WTC11 (cell line): ENCODE results near the gene RPS6KA2. TPM values are rescaled to one million over a fixed set of nuclear protein-coding genes. Genes with fewer than 3 reads are reported as not detected.

Source experiments
- ATAC-seq: fragments of 200-7000 bp; cut with Tn5 transposase; 2 replicates; pipeline ENCODE4 v1.10.0; 2021; ENCODE audit warnings: mild to moderate bottlenecking, moderate library complexity
- CTCF ChIA-PET: fragments of 300-600 bp; sonication (Branson Sonifier 250); formaldehyde crosslinking; loops from one replicate; lab custom pipeline; 2021; ENCODE audit warnings: antibody characterized with exemption; lab: Charles Lee
- POLR2A ChIA-PET: fragments of 350-600 bp; sonication (Branson Sonifier 250); formaldehyde crosslinking; loops from one replicate; lab custom pipeline; 2021; ENCODE audit warnings: antibody characterized with exemption; lab: Charles Lee
- DNase-seq: peaks from one replicate; pipeline ENCODE4 v3.0.0; 2021; ENCODE audit warnings: low spot score
- H3K27ac Mint-ChIP-seq: 2 replicates; pipeline ENCODE4 v1.8.0; 2021; ENCODE audit warnings: mixed read lengths
- H3K27me3 Mint-ChIP-seq: 2 replicates; pipeline ENCODE4 v1.8.0; 2021; ENCODE audit warnings: low read depth, mild to moderate bottlenecking, moderate library complexity, mixed read lengths
- H3K36me3 Mint-ChIP-seq: 2 replicates; pipeline ENCODE4 v1.8.0; 2021; ENCODE audit warnings: mixed read lengths
- H3K4me1 Mint-ChIP-seq: 2 replicates; pipeline ENCODE4 v1.8.0; 2022; ENCODE audit warnings: mixed read lengths
- H3K4me3 Mint-ChIP-seq: 2 replicates; pipeline ENCODE4 v1.8.0; 2021; ENCODE audit warnings: mild to moderate bottlenecking, moderate library complexity, mixed read lengths
- H3K9me3 Mint-ChIP-seq: 2 replicates; pipeline ENCODE4 v1.8.0; 2021; ENCODE audit warnings: mixed read lengths
- ATF1 ChIP-seq: sonication (generic); formaldehyde crosslinking; IDR thresholded peaks from 2 replicates; pipeline ENCODE4 v1.8.1; 2023; ENCODE audit warnings: mild to moderate bottlenecking, moderate library complexity, missing genetic modification reagents
- MXD4 ChIP-seq: fragments of 250-450 bp; sonication (Bioruptor Pico); IDR thresholded peaks from 2 replicates; pipeline ENCODE4 v1.8.0; 2021; ENCODE audit warnings: mild to moderate bottlenecking, moderate library complexity, borderline replicate concordance
- NR1H2 ChIP-seq: sonication (generic); formaldehyde crosslinking; IDR thresholded peaks from 2 replicates; pipeline ENCODE4 v1.9.0; 2021; ENCODE audit warnings: mild to moderate bottlenecking, moderate library complexity, missing genetic modification reagents
- ZBTB21 ChIP-seq: sonication (generic); formaldehyde crosslinking; IDR thresholded peaks from 2 replicates; pipeline ENCODE4 v1.8.1; 2023; ENCODE audit warnings: mild to moderate bottlenecking, missing genetic modification reagents, borderline replicate concordance
- ZNF121 ChIP-seq: sonication (generic); formaldehyde crosslinking; IDR thresholded peaks from 2 replicates; pipeline ENCODE4 v1.8.0; 2023; ENCODE audit warnings: missing genetic modification reagents
- ZNF263 ChIP-seq: sonication (generic); formaldehyde crosslinking; IDR thresholded peaks from 2 replicates; pipeline ENCODE4 v1.8.1; 2022; ENCODE audit warnings: low read depth, mild to moderate bottlenecking, moderate library complexity, missing genetic modification reagents
- total RNA-seq: library from RNA; stranded (reverse); gene quantifications from 3 replicates; pipeline ENCODE4 v1.2.3, GENCODE V29; 2021
- TF ChIP-seq, protein P1 (sequence below): sonication (generic); formaldehyde crosslinking; IDR thresholded peaks from 2 replicates; pipeline ENCODE4 v1.8.1; 2022; ENCODE audit warnings: low read depth, missing genetic modification reagents, borderline replicate concordance
- TF ChIP-seq, protein P2 (sequence below): fragments of 250-450 bp; sonication (Bioruptor Pico); IDR thresholded peaks from 2 replicates; pipeline ENCODE4 v1.9.0; 2021; ENCODE audit warnings: moderate library complexity, mild to moderate bottlenecking, inconsistent platforms, borderline replicate concordance
- TF ChIP-seq, protein P3 (sequence below): sonication (generic); formaldehyde crosslinking; IDR thresholded peaks from 2 replicates; pipeline ENCODE4 v1.8.1; 2022; ENCODE audit warnings: missing genetic modification reagents, borderline replicate concordance
- TF ChIP-seq, protein P4 (sequence below): sonication (generic); formaldehyde crosslinking; IDR thresholded peaks from 2 replicates; pipeline ENCODE4 v1.8.1; 2022; ENCODE audit warnings: low read depth, mild to moderate bottlenecking, moderate library complexity, missing genetic modification reagents, borderline replicate concordance
- TF ChIP-seq, protein P5 (sequence below): sonication (generic); formaldehyde crosslinking; conservative IDR thresholded peaks from 2 replicates; pipeline ENCODE4 v1.8.1; 2022; ENCODE audit warnings: mild to moderate bottlenecking, missing genetic modification reagents
- TF ChIP-seq, protein P6 (sequence below): sonication (generic); formaldehyde crosslinking; IDR thresholded peaks from 2 replicates; pipeline ENCODE4 v1.8.1; 2023; ENCODE audit warnings: mild to moderate bottlenecking, missing genetic modification reagents, borderline replicate concordance
- TF ChIP-seq, protein P7 (sequence below): fragments of 250-450 bp; sonication (Bioruptor Pico); IDR thresholded peaks from 2 replicates; pipeline ENCODE4 v1.9.0; 2021; ENCODE audit warnings: mild to moderate bottlenecking
- TF ChIP-seq, protein P8 (sequence below): sonication (generic); formaldehyde crosslinking; IDR thresholded peaks from 2 replicates; pipeline ENCODE4 v1.8.1; 2023; ENCODE audit warnings: mild to moderate bottlenecking, missing genetic modification reagents, moderate library complexity
- TF ChIP-seq, protein P9 (sequence below): sonication (generic); formaldehyde crosslinking; IDR thresholded peaks from 2 replicates; pipeline ENCODE4 v1.8.1; 2023; ENCODE audit warnings: mild to moderate bottlenecking, missing genetic modification reagents

Gene RPS6KA2
- total RNA-seq, 1 experiment from 2014 or later = 24.2 TPM

DNA sequence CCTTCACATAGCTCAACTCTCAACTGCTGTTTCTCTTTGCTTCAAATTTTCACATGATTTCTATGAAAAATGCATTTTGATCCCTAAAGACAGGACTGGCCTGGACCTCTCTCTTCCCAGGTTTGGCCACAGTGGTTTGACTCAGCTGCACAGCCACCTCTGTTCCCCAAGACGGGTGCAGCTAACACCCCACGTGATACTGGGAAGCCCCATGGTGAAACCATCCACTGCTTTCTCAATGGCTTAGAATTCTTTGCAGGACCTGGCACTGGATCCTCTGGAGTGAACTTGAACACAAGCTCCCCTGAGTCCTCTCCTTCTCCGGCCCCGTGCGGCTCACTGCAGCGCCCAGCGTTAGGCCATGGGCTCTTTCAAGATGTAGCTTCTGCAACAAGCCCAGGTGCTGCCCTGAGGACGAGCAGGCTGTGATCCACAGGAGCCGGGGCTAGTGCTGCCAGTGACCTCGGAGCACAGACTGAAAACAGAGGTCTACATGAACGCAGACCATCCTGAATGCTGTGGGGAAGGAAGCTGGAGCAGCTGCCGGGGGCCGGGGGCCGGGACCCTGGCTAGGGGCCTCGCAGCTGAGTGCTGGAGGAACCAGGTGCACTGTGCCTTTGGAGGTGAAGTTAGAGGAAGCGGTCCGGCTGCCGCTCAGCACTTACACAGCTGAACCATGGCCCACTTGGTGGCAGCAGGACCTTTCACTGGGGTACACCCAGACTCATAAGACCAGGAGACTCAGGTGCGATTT is 185.5 kb downstream of the RPS6KA2 start (continued):
- TF ChIP-seq, protein P1, sequence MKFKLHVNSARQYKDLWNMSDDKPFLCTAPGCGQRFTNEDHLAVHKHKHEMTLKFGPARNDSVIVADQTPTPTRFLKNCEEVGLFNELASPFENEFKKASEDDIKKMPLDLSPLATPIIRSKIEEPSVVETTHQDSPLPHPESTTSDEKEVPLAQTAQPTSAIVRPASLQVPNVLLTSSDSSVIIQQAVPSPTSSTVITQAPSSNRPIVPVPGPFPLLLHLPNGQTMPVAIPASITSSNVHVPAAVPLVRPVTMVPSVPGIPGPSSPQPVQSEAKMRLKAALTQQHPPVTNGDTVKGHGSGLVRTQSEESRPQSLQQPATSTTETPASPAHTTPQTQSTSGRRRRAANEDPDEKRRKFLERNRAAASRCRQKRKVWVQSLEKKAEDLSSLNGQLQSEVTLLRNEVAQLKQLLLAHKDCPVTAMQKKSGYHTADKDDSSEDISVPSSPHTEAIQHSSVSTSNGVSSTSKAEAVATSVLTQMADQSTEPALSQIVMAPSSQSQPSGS = no peak
- no peak for TF ChIP-seq ZNF263 (CRISPR knock-in tag)
- TF ChIP-seq, protein P2, sequence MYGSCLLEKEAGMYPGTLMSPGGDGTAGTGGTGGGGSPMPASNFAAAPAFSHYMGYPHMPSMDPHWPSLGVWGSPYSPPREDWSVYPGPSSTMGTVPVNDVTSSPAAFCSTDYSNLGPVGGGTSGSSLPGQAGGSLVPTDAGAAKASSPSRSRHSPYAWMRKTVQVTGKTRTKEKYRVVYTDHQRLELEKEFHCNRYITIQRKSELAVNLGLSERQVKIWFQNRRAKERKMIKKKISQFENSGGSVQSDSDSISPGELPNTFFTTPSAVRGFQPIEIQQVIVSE (CRISPR knock-in tag) = no peak

DNA sequence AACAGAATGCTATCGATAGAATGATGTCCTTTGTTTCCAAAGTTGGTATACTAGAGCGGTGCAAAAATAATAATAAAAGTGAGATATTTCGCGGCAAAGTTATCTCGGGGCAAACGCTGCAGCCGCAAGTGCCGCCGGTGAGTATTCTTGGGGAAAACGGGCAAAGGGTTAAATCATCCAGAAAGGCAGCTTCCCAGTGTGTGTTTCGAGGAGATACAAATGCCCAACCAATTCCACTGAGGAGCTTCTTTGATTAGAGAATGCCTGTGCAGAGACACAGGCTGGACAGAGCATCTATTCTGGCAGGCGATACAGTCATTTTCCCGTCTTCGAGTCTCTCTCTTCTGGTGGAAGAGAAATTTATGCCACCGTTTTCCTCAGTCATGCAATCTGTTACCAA is 186.3 kb downstream of the RPS6KA2 start:
- Mint-ChIP-seq H3K27ac (no peak overlapping the region), H3K4me1 (no peaks in the 10 kb centered on the region), H3K27me3 (no peaks in the 10 kb centered on the region), H3K4me3 (no peak overlapping the region), H3K36me3 (no peaks in the 10 kb centered on the region), H3K9me3 (no peaks in the 10 kb centered on the region)
- no peak for DNase-seq
- CTCF ChIA-PET = interaction anchor here (1.1 to 2.0 kb wide), 3 partner anchors 21 to 334 kb away, joined by 3 to 6 read pairs (median 3); no protein-coding TSS in a partner anchor
- POLR2A ChIA-PET = interaction anchor here (0.9 kb wide), 1 partner anchor 16 kb away, joined by 3 read pairs; no protein-coding TSS in a partner anchor
- TF ChIP-seq ZNF121 (CRISPR knock-in tag) (no peak), MXD4 (CRISPR knock-in tag) (no peak), ATF1 (CRISPR knock-in tag) (no peak), NR1H2 (CRISPR knock-in tag) (no peak), ZBTB21 (CRISPR knock-in tag) (no peak)
- TF ChIP-seq, protein P3, sequence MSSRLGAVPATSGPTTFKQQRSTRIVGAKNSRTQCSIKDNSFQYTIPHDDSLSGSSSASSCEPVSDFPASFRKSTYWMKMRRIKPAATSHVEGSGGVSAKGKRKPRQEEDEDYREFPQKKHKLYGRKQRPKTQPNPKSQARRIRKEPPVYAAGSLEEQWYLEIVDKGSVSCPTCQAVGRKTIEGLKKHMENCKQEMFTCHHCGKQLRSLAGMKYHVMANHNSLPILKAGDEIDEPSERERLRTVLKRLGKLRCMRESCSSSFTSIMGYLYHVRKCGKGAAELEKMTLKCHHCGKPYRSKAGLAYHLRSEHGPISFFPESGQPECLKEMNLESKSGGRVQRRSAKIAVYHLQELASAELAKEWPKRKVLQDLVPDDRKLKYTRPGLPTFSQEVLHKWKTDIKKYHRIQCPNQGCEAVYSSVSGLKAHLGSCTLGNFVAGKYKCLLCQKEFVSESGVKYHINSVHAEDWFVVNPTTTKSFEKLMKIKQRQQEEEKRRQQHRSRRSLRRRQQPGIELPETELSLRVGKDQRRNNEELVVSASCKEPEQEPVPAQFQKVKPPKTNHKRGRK (CRISPR knock-in tag) = no peak
- TF ChIP-seq, protein P4, sequence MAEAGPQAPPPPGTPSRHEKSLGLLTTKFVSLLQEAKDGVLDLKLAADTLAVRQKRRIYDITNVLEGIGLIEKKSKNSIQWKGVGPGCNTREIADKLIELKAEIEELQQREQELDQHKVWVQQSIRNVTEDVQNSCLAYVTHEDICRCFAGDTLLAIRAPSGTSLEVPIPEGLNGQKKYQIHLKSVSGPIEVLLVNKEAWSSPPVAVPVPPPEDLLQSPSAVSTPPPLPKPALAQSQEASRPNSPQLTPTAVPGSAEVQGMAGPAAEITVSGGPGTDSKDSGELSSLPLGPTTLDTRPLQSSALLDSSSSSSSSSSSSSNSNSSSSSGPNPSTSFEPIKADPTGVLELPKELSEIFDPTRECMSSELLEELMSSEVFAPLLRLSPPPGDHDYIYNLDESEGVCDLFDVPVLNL (CRISPR knock-in tag) = no peak
- TF ChIP-seq, protein P5, sequence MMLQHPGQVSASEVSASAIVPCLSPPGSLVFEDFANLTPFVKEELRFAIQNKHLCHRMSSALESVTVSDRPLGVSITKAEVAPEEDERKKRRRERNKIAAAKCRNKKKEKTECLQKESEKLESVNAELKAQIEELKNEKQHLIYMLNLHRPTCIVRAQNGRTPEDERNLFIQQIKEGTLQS (CRISPR knock-in tag) = no peak
- TF ChIP-seq, protein P6, sequence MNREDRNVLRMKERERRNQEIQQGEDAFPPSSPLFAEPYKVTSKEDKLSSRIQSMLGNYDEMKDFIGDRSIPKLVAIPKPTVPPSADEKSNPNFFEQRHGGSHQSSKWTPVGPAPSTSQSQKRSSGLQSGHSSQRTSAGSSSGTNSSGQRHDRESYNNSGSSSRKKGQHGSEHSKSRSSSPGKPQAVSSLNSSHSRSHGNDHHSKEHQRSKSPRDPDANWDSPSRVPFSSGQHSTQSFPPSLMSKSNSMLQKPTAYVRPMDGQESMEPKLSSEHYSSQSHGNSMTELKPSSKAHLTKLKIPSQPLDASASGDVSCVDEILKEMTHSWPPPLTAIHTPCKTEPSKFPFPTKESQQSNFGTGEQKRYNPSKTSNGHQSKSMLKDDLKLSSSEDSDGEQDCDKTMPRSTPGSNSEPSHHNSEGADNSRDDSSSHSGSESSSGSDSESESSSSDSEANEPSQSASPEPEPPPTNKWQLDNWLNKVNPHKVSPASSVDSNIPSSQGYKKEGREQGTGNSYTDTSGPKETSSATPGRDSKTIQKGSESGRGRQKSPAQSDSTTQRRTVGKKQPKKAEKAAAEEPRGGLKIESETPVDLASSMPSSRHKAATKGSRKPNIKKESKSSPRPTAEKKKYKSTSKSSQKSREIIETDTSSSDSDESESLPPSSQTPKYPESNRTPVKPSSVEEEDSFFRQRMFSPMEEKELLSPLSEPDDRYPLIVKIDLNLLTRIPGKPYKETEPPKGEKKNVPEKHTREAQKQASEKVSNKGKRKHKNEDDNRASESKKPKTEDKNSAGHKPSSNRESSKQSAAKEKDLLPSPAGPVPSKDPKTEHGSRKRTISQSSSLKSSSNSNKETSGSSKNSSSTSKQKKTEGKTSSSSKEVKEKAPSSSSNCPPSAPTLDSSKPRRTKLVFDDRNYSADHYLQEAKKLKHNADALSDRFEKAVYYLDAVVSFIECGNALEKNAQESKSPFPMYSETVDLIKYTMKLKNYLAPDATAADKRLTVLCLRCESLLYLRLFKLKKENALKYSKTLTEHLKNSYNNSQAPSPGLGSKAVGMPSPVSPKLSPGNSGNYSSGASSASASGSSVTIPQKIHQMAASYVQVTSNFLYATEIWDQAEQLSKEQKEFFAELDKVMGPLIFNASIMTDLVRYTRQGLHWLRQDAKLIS (CRISPR knock-in tag) = no peak
- TF ChIP-seq, protein P7, sequence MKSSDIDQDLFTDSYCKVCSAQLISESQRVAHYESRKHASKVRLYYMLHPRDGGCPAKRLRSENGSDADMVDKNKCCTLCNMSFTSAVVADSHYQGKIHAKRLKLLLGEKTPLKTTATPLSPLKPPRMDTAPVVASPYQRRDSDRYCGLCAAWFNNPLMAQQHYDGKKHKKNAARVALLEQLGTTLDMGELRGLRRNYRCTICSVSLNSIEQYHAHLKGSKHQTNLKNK (CRISPR knock-in tag) = no peak
- TF ChIP-seq, protein P8, sequence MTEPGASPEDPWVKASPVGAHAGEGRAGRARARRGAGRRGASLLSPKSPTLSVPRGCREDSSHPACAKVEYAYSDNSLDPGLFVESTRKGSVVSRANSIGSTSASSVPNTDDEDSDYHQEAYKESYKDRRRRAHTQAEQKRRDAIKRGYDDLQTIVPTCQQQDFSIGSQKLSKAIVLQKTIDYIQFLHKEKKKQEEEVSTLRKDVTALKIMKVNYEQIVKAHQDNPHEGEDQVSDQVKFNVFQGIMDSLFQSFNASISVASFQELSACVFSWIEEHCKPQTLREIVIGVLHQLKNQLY (CRISPR knock-in tag) = no peak
- TF ChIP-seq, protein P2 (CRISPR knock-in tag) = no peak
- TF ChIP-seq, protein P9, sequence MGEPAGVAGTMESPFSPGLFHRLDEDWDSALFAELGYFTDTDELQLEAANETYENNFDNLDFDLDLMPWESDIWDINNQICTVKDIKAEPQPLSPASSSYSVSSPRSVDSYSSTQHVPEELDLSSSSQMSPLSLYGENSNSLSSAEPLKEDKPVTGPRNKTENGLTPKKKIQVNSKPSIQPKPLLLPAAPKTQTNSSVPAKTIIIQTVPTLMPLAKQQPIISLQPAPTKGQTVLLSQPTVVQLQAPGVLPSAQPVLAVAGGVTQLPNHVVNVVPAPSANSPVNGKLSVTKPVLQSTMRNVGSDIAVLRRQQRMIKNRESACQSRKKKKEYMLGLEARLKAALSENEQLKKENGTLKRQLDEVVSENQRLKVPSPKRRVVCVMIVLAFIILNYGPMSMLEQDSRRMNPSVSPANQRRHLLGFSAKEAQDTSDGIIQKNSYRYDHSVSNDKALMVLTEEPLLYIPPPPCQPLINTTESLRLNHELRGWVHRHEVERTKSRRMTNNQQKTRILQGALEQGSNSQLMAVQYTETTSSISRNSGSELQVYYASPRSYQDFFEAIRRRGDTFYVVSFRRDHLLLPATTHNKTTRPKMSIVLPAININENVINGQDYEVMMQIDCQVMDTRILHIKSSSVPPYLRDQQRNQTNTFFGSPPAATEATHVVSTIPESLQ (CRISPR knock-in tag) = no peak
- TF ChIP-seq, all 79 proteins: peak for 0
- ATAC-seq = no peak
